MM.1S (cell line): ENCODE results near the gene MEX3C.

Experiments
- DNase-seq: peaks from one replicate; pipeline ENCODE4 v3.0.0-alpha.2; 2015
- H2AFZ ChIP-seq: fragments of 300-600 bp; sonication (generic); 2 replicates; pipeline ENCODE4 v1.6.0; 2016; ENCODE audit warnings: antibody characterized with exemption, low read length
- H3F3A ChIP-seq: fragments of 300-600 bp; sonication (generic); 2 replicates; pipeline ENCODE4 v1.6.1; 2016; ENCODE audit warnings: mild to moderate bottlenecking, antibody characterized with exemption, low read length, moderate library complexity, mixed read lengths; ENCODE audit not compliant: insufficient read depth
- H3K27ac ChIP-seq: fragments of 300-600 bp; sonication (generic); 2 replicates; pipeline ENCODE4 v1.5.1; 2016; ENCODE audit warnings: mild to moderate bottlenecking, low read length
- H3K27me3 ChIP-seq: fragments of 300-600 bp; sonication (generic); replicated peaks from 2 replicates; pipeline ENCODE4 v1.6.0; 2016; ENCODE audit warnings: low read length; ENCODE audit not compliant: insufficient read depth
- H3K36me3 ChIP-seq: fragments of 300-600 bp; sonication (generic); replicated peaks from 2 replicates; pipeline ENCODE4 v1.6.1; 2016; ENCODE audit warnings: mild to moderate bottlenecking, low read length, mixed read lengths; ENCODE audit not compliant: insufficient read depth
- H3K4me1 ChIP-seq: fragments of 300-600 bp; sonication (generic); 2 replicates; pipeline ENCODE4 v1.6.1; 2016; ENCODE audit warnings: low read length, mixed read lengths
- H3K4me2 ChIP-seq: fragments of 300-600 bp; sonication (generic); 2 replicates; pipeline ENCODE4 v1.6.0; 2016; ENCODE audit warnings: low read depth, low read length
- H3K4me3 ChIP-seq: fragments of 300-600 bp; sonication (generic); 2 replicates; pipeline ENCODE4 v1.5.1; 2016; ENCODE audit warnings: low read length, mixed read lengths
- H3K79me2 ChIP-seq: fragments of 300-600 bp; sonication (generic); 2 replicates; pipeline ENCODE4 v1.6.1; 2016; ENCODE audit warnings: mixed run types, low read length, mixed read lengths
- H3K9ac ChIP-seq: fragments of 300-600 bp; sonication (generic); 2 replicates; pipeline ENCODE4 v1.6.1; 2016; ENCODE audit warnings: low read length, mixed read lengths
- H3K9me2 ChIP-seq: fragments of 300-600 bp; sonication (generic); replicated peaks from 2 replicates; pipeline ENCODE4 v1.6.1; 2016; ENCODE audit warnings: mild to moderate bottlenecking, low read length, mixed read lengths; ENCODE audit not compliant: insufficient read depth
- H3K9me3 ChIP-seq: fragments of 300-600 bp; sonication (generic); replicated peaks from 2 replicates; pipeline ENCODE4 v1.6.1; 2016; ENCODE audit warnings: mild to moderate bottlenecking, low read length, mixed read lengths; ENCODE audit not compliant: insufficient read depth
- H4K20me1 ChIP-seq: fragments of 300-600 bp; sonication (generic); 2 replicates; pipeline ENCODE4 v1.6.1; 2016; ENCODE audit warnings: mild to moderate bottlenecking, low read length, moderate library complexity, mixed read lengths; ENCODE audit not compliant: insufficient read depth
- CTCF ChIP-seq: fragments of 300-600 bp; sonication (generic); IDR thresholded peaks from 2 replicates; pipeline ENCODE4 v1.5.1; 2016; ENCODE audit warnings: antibody characterized with exemption, low read length, mixed read lengths
- EZH2 ChIP-seq: fragments of 300-600 bp; sonication (generic); optimal IDR thresholded peaks from 2 replicates; pipeline ENCODE3; 2017; ENCODE audit warnings: low read depth, mild to moderate bottlenecking, antibody characterized with exemption, low read length, mixed read lengths
- EZH2phosphoT487 ChIP-seq: fragments of 300-600 bp; sonication (generic); IDR thresholded peaks from 2 replicates; pipeline ENCODE4 v1.6.1; 2018; ENCODE audit warnings: antibody characterized with exemption, low read length

The MEX3C gene

GRCh38 chr18:51212606-51213005 lies 15.1 kb upstream of the MEX3C start:
- H3K4me1 ChIP-seq: no peaks in the 10 kb centered on the region
- DNase-seq: no peak
- no peaks in the 10 kb centered on the region for H4K20me1 ChIP-seq
- H3K9me3 ChIP-seq: no peaks in the 10 kb centered on the region
- no peak overlapping the region for H3K9ac ChIP-seq
- no peaks in the 10 kb centered on the region for H3K27me3 ChIP-seq
- no peaks in the 10 kb centered on the region for H3F3A ChIP-seq
- no peaks in the 10 kb centered on the region for H3K36me3 ChIP-seq
- no peaks in the 10 kb centered on the region for H3K9me2 ChIP-seq
- H3K79me2 ChIP-seq: no peaks in the 10 kb centered on the region
- no peak overlapping the region for H2AFZ ChIP-seq
- H3K27ac ChIP-seq: no peak overlapping the region
- H3K4me3 ChIP-seq: no peak overlapping the region
- TF ChIP-seq CTCF: no peak
- no peak for TF ChIP-seq EZH2phosphoT487
- no peak for TF ChIP-seq EZH2
- H3K4me2 ChIP-seq: no peak overlapping the region

GRCh38 chr18:51211552-51211951 lies 14.1 kb upstream of the MEX3C start:
- no peak overlapping the region for H3K4me2 ChIP-seq
- H3K9ac ChIP-seq: no peak overlapping the region

GRCh38 chr18:51196811-51197660 lies 445 bp downstream of the MEX3C start:
- Histone ChIP-seq H3K36me3 (no peaks in the 10 kb centered on the region), H3K4me3 (peak overlapping the region; percentile 99), H3K4me1 (peaks cover 16% of the 10 kb centered on the region), H3K9me3 (no peaks in the 10 kb centered on the region), H3K27me3 (no peaks in the 10 kb centered on the region), H3K9ac (peak overlapping the region; percentile 97), H3K27ac (peak overlapping the region; percentile 85), H3K79me2 (peaks cover 48% of the 10 kb centered on the region), H4K20me1 (peaks cover 6% of the 10 kb centered on the region; the same call in 1 of the 2 replicates), H2AFZ (no peak overlapping the region), H3F3A (peaks cover 16% of the 10 kb centered on the region), H3K9me2 (no peaks in the 10 kb centered on the region), H3K4me2 (peak overlapping the region; percentile 83; the same call in 1 of the 2 replicates)
- DNase-seq: peak; percentile 39
- no peak for TF ChIP-seq EZH2phosphoT487

More at GRCh38 chr18:51211552-51211951, 14.1 kb upstream of the MEX3C start:
- Histone ChIP-seq H4K20me1 (no peaks in the 10 kb centered on the region), H3K9me2 (no peaks in the 10 kb centered on the region), H3K4me1 (no peaks in the 10 kb centered on the region), H3K36me3 (no peaks in the 10 kb centered on the region), H3K27me3 (no peaks in the 10 kb centered on the region), H3K9me3 (no peaks in the 10 kb centered on the region), H3K79me2 (no peaks in the 10 kb centered on the region), H2AFZ (no peak overlapping the region), H3K27ac (no peak overlapping the region), H3F3A (no peaks in the 10 kb centered on the region), H3K4me3 (no peak overlapping the region)
- no peak for DNase-seq
- TF ChIP-seq EZH2phosphoT487 (no peak), CTCF (no peak), EZH2 (no peak)
